NCI-H1105 (cell line): ENCODE data around the gene ZNF774.
A peak's percentile ranks its signal among the peaks of the same experiment; 100 is the strongest.
"Not testable (repeated sequence)": the region's sequence is repeated elsewhere in the genome, so short reads cannot be mapped to it uniquely, and the experiment has no call there.

Source experiments
- DNase-seq: peaks from one replicate; lab custom pipeline; 2025; lab: John Stamatoyannopoulos, UW

Gene ZNF774

DNA sequence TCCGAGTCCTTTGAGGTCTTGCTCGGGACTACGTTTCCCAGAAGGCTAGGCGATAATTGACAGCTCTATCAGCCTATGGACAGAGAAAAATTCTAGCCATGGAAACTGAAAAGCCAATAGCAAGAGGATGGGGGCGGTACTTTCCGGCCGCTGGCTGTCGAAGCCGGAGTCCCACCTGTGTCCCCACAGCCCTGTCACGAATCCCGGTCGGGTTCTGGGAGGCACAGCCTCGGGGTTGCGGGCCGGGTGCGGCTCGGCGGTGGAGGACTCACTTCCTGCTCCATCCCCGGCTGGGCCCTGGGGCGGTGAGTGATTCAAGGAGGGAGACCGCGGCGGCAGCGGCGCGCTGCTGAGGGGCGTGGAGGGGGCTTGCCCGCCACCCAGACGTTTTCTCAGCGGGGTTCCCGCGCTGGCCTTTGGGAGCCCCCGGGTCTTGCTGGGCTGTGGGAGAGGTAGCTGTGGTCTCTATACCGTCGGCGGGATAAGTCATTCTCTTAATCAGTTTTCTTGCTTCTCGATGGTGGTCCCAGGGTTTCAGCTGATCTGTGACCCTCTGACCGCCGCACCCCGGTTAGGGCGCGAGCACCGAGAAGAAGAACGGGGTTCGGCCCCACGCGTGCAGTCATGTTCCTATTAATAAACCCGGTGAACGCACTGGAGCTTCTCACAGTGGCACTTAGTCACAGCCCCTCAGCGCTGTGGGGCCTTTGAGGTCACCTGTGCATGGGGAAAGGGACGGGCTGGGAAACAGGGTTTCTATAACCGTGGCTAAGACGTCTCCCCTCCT, at the start of gene ZNF774:
Gene ZNF774 (plus strand): TSS at position 178 of the 787 bp plus-strand sequence. CDS start 2,377 bp downstream, outside the sequence.
- peak; percentile 80 for DNase-seq

DNA sequence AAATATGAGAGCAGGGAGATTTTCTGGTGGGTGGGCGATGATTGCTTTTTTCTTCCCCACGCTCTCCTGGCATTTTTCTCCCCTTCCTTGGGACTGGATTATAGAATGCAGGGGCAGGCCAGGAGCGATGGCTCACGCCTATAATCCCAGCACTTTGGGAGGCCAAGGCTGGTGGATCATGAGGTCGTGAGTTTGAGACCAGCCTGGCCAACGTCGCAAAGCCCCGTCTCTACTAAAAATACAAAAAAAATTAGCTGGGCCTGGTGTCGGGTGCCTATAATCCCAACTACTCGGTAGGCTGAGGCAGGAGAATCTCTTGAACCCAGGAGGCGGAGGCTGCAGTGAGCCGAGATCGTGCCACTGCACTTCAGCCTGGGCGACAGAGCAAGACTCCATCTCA, 46.7 kb upstream of the ZNF774 start:
- not testable (repeated sequence) for DNase-seq

- no peak for DNase-seq
These were observed 46.2 kb upstream of the ZNF774 start for GRCh38 chr15:90305932-90306331.

DNA sequence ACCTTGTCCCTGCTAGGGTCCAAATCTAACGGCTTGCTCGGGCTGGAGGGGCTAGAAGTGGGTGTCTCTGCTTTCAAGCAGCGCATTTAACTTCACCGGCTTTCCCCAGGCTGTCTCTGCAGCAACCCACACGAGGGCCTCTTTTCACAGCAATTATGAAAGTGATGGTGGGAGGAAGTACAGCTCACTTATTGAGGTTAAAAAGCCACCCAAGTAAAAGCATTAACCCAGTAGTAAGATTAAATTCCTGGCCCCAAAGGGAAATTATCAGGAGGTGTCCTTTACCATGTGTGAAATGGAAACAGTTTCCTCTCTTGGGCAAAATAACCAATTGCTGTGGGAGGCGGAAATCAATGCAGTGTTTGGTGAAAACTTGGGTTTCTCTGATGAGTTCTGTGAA, 45.5 kb upstream of the ZNF774 start:
- DNase-seq, result no peak

DNA sequence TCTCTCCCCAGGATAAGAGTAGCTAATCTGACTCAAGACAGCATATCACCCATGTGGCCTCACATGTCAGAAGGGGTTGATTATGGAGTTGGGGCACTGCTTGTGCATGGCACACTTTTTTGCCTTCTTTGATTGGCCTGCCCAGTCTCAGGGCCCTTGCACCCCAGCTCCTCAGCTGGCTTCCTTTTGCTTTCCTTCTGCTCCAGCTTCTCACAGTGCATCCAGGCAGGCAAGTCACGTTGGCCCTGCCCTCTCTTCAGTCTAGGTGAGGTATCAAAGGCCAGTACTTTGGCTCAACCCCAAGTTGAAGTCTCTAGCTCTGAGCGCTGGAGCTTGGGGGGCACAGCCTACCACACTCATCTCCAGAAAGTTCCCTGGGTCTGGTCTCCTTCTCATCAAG, 44.4 kb upstream of the ZNF774 start:
- DNase-seq, result no peak

DNA sequence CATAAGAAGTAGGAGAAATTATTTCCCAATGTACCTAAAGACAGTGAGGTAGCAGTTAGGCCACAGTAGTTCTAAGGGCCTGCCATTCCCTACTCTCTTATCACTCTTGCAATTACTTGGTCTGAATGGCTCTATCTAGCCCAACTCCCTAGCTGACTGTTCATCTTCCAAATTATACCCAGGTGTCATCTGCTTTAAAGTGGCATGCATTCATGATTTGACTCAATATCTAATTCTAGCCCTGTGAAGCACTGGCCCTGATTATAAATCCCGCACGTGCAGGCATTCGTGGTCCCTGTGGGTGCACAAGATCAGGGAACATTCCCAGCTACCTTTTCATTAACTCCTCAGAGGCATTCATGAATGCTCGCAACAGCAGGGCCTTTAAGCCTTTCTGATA, 43.1 kb upstream of the ZNF774 start:
- DNase-seq, result no peak

GRCh38 chr15:90315278-90315982, 36.7 kb upstream of the ZNF774 start:
- DNase-seq, result no peak

DNA sequence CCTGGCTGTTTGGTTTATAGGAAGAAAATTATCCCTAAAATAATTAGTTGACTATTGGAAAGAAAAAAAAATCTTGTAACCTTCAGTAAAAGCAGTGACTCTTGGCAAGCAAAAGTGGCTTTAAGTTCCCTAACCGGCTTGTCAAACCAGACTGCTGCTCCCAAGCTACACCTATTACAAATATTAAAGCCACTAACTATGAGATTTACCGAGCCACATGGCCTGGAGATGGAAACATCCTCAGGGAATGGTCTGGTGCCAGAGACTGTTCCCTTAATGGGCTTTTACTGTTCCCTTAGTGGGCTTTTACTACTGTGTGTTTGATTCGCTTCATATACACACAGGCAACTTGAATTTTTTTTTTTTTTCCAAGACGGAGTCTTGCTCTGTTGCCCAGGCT, 35.9 kb upstream of the ZNF774 start:
- no peak for DNase-seq

DNA sequence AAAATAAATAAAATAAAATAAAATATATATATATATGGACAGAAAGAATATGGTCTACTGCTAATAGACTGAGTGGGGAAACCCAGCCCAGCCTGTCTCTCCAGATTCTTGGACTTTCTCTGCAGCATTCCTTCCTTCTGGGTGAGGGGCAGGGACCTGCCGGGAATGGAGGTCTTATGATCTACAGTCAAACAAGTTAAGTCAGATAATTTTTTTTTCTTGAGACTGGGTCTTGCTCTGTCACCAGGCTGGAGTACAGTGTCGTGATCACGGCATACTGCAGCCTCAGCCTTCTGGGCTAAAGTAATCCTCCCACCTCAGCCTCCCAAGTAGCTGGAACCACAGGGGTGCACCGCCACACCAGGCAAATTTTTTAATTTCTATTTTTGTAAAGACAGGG, 33.5 kb upstream of the ZNF774 start:
- no peak for DNase-seq

DNA sequence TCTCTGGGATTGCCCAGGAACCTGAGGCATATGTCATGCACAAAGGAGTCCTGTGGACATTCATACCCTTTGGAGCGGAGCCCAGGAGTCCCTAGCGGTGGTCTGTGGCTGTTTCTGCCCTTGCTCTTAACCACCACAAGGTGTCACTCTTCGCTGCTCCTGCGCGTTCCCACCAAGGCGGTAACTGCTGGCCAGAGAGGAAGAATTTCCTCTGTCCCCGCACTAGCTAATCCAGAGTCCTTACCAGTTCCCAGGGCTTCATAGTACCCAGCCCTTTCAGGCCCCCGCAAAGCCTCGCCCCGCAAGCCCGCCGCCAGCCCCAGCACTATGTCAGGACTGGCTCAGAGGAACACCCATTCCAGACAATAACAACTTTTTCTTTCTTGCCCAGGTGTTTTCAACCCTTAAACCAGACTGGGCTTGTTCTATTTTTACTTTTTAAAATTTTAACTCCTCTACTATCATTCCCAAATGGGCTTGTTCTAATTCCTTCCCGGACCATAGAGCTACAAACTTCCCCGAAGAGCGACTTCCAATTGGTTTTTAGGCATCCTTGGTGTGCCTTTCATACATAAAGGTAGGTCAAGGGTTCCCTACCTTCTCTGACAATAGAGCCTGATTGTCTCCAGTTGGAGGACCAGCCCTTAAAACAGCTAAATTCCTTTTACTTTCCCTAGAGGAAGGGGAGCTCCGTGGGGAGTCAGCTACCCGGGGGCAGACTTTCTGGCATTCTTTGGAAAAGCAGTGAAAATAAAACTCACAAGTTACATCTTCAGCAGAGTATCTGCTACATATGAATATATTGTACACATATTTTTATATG, 31.8 kb upstream of the ZNF774 start:
- DNase-seq, result peak; percentile 54

GRCh38 chr15:90320885-90321278, 31.2 kb upstream of the ZNF774 start:
- DNase-seq, result no peak

- no peak for DNase-seq
These were observed 29.5 kb upstream of the ZNF774 start for GRCh38 chr15:90322538-90322937.

GRCh38 chr15:90325726-90326125, 26.4 kb upstream of the ZNF774 start:
- DNase-seq, result no peak

DNA sequence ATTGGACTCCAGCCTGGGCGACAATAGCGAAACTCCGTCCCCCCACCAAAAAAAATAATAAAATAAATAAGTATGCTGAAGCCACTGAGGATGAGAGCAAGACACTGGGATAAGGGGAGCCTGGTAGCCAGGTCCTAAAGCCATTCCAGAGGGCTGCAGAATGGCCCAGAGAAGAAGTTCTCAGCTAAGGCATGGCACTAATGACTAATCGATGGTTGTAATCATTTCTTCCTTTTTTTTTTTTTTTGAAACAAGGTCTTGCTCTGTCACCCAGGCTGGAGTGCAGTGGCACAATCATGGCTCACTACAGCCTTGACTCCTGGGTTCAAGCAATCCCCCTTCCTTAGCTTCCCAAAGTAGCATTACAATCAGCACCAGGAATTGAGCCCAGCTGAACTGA, 25.6 kb upstream of the ZNF774 start:
- no peak for DNase-seq

DNA sequence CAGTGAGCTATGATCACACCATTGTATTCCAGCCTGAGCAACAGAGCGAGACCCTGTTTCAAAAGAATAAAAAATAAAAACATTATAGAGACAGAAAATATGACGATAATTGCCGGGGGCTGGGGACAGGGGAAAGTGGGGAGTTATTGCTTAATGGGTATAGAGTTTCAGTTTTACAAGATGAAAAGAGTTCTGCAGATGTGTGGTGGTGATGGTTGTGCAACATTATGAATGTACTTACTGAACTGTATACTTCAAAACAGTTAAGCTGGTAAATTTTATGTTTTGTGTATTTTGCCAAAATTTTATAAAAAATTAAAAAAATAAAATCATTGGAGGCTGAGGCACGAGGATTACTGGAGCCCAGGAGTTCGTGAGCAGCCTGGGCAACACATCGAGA, 24.8 kb upstream of the ZNF774 start:
- no peak for DNase-seq

- no peak for DNase-seq
These were observed 17.8 kb upstream of the ZNF774 start for GRCh38 chr15:90334304-90334731.

DNA sequence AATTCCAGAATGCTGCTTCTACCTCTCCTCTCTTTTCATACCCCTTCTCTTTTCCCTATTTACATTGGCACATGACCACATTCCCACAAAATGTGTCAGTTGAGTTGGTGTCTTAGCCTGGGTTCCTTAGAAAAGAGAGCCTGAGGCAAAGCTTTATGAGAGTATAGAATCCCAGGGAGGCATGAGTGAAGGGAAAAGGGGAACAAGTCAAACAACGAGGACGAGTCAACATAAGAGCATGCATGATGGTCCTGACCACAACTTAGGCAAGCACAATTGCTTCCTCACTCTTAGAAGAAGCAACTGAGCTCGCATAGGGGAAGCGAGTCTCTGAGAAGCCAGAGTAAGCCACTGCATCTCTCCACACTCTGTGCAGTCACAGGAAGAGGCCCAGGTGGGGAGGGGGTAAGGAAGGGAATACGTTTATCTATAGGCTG, 15.4 kb upstream of the ZNF774 start:
- no peak for DNase-seq

GRCh38 chr15:90337256-90337655, 14.8 kb upstream of the ZNF774 start:
- DNase-seq, result no peak

DNA sequence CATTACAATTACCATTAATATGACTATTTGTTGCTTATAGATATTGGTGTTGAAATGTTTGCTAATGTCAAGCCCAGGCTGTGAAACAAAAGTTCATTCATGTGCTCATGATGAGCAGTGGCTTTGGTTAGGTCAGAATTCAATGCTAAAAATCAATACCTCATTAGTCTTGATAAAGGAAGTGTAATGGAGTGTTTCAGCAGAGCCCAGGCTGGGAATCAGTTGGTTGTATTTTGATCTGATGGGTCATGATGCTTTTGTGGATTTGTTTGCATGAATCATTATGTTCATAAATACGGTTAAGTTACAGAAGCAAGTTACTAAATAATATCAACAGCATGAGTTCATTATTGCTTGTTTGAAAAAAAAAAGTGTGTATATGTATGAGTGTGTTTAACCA, 13.6 kb upstream of the ZNF774 start:
- DNase-seq, result no peak

GRCh38 chr15:90340345-90340744, 11.7 kb upstream of the ZNF774 start:
- DNase-seq, result no peak

GRCh38 chr15:90343302-90343790, 8.7 kb upstream of the ZNF774 start:
- no peak for DNase-seq

GRCh38 chr15:90344662-90345061, 7.4 kb upstream of the ZNF774 start:
- no peak for DNase-seq
